Karpas-422 (cell line): Measurements from ENCODE around the gene RAB3GAP2. TPM values are rescaled to one million over a fixed set of nuclear protein-coding genes. Genes with fewer than 3 reads are reported as not detected.
"Not testable (repeated sequence)": the region's sequence is repeated elsewhere in the genome, so short reads cannot be mapped to it uniquely, and the experiment has no call there.

Experiments used
- DNase-seq: peaks from one replicate; pipeline ENCODE4 v3.0.0-alpha.2; 2015
- H2AFZ ChIP-seq: fragments of 200-600 bp; sonication (generic); 2 replicates; pipeline ENCODE4 v1.6.1; 2014; ENCODE audit warnings: antibody characterized with exemption, low read length, mixed read lengths
- H3K27ac ChIP-seq: fragments of 200-600 bp; sonication (generic); 2 replicates; pipeline ENCODE4 v1.5.1; 2014; ENCODE audit warnings: mild to moderate bottlenecking, low read length, moderate library complexity
- H3K27me3 ChIP-seq: fragments of 200-600 bp; sonication (generic); 2 replicates; pipeline ENCODE4 v1.6.1; 2014; ENCODE audit warnings: low read length, mixed read lengths
- H3K36me3 ChIP-seq: fragments of 200-600 bp; sonication (generic); 2 replicates; pipeline ENCODE4 v1.6.1; 2014; ENCODE audit warnings: low read length, mixed read lengths; ENCODE audit not compliant: insufficient read depth
- H3K4me1 ChIP-seq: fragments of 200-600 bp; sonication (generic); 2 replicates; pipeline ENCODE4 v1.6.1; 2014; ENCODE audit warnings: mild to moderate bottlenecking, low read length, mixed read lengths
- H3K4me2 ChIP-seq: fragments of 200-600 bp; sonication (generic); 2 replicates; pipeline ENCODE4 v1.6.1; 2014; ENCODE audit warnings: low read length, low read depth, mild to moderate bottlenecking; ENCODE audit not compliant: poor library complexity, severe bottlenecking
- H3K4me3 ChIP-seq: fragments of 200-600 bp; sonication (generic); 2 replicates; pipeline ENCODE4 v1.5.1; 2014; ENCODE audit warnings: mild to moderate bottlenecking, antibody characterized with exemption, low read length, mixed read lengths
- H3K79me2 ChIP-seq: fragments of 200-600 bp; sonication (generic); 2 replicates; pipeline ENCODE4 v1.6.1; 2014; ENCODE audit warnings: mild to moderate bottlenecking, low read length, mixed read lengths
- H3K9ac ChIP-seq: fragments of 200-600 bp; sonication (generic); 2 replicates; pipeline ENCODE4 v1.6.0; 2014; ENCODE audit warnings: low read length
- H3K9me2 ChIP-seq: fragments of 200-600 bp; sonication (generic), shearing (Covaris generic); replicated peaks from 2 replicates; pipeline ENCODE4 v1.6.0; 2014; ENCODE audit warnings: mild to moderate bottlenecking, low read length, moderate library complexity; ENCODE audit not compliant: insufficient read depth
- H3K9me3 ChIP-seq: fragments of 300-700, 200-600 bp; sonication (generic); 2 replicates; pipeline ENCODE4 v1.6.1; 2014; ENCODE audit warnings: low read length, mixed read lengths
- H4K20me1 ChIP-seq: fragments of 200-600 bp; sonication (generic); 2 replicates; pipeline ENCODE4 v1.6.1; 2014; ENCODE audit warnings: mild to moderate bottlenecking, antibody characterized with exemption, low read length, low read depth; ENCODE audit not compliant: insufficient read depth
- total RNA-seq: library from RNA; depleted of rRNA; stranded (reverse); fragments of >200 nt; shearing (Covaris generic); gene quantifications from 2 replicates; pipeline ENCODE4 v1.2.3, GENCODE V29; 2014; ENCODE audit warnings: low replicate concordance

The RAB3GAP2 gene
- total RNA-seq, 1 experiment from 2014 or later = 64.6 TPM

GRCh38 chr1:220245900-220246299, 26.4 kb downstream of the RAB3GAP2 start:
- not testable (repeated sequence) for H4K20me1 ChIP-seq, H3K9me2 ChIP-seq, H2AFZ ChIP-seq, H3K27ac ChIP-seq, DNase-seq, H3K27me3 ChIP-seq, H3K9ac ChIP-seq, H3K4me3 ChIP-seq, H3K4me2 ChIP-seq
- H3K9me3 ChIP-seq = peaks cover 22% of the 10 kb centered on the region
- peaks cover 80% of the 10 kb centered on the region for H3K79me2 ChIP-seq
- H3K4me1 ChIP-seq = peaks cover 17% of the 10 kb centered on the region
- H3K36me3 ChIP-seq = peaks cover 40% of the 10 kb centered on the region

DNA sequence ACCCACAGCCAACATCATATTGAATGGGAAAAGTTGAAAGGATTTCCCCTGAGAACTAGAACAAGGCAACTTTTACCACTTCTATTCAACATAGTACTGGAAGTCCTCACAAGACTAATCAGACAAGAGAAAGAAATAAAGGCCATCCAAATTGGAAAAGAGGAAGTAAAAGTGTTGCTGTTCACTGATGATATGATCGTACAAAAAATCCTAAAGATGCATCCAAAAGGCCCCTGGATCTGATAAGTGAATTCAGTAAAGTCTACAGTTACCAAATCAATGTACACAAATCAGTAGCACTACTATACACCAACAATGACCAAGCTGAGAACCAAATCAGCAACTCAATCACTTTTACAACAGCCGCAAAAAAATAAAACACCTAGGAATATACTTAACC, 28.3 kb downstream of the RAB3GAP2 start:
- Histone ChIP-seq H3K4me3 (no peak overlapping the region), H3K36me3 (peaks cover 20% of the 10 kb centered on the region), H3K9me3 (peaks cover 5% of the 10 kb centered on the region), H3K27ac (no peak overlapping the region), H3K79me2 (peaks cover 80% of the 10 kb centered on the region), H4K20me1 (no peaks in the 10 kb centered on the region), H3K4me1 (peaks cover 32% of the 10 kb centered on the region), H2AFZ (no peak overlapping the region), H3K27me3 (no peaks in the 10 kb centered on the region), H3K4me2 (no peak overlapping the region), H3K9me2 (no peaks in the 10 kb centered on the region), H3K9ac (no peak overlapping the region)
- DNase-seq = no peak

DNA sequence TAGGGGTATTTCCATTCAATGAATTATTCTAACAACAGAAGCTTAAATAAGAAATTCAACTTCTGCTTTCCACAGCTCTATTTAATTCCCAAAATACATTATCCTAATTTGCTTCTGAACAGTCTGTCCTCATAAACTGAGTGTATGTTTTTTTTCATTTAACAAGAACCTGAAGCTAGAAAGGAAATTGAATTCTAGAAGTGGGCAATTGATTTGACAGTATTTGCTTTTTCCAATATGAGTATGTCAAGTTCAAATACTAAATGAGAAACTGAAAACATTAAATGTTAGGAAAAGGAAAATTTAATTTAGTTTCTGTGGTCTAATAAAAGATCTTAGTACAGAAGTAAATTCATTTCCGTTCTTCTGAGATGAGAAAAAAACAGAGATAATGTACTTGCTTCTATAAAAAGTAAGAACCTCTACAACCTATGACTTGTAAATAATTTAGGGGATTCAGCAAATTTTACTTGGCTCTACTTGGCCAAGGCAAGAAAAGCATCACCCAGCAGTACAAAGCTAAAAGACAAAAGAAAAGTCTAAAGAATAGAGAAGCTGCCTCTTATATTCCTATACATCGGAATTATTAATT, 31.1 kb downstream of the RAB3GAP2 start:
- no peaks in the 10 kb centered on the region for H3K27me3 ChIP-seq
- H4K20me1 ChIP-seq = no peaks in the 10 kb centered on the region
- no peak overlapping the region for H2AFZ ChIP-seq
- peak overlapping the region; percentile 8; the same call in 1 of the 2 replicates for H3K27ac ChIP-seq
- peaks cover 86% of the 10 kb centered on the region for H3K79me2 ChIP-seq
- no peaks in the 10 kb centered on the region for H3K9me2 ChIP-seq
- peaks cover 7% of the 10 kb centered on the region for H3K36me3 ChIP-seq
- no peak for DNase-seq
- H3K4me3 ChIP-seq = no peak overlapping the region
- peak overlapping the region; percentile 14 for H3K4me2 ChIP-seq
- H3K9me3 ChIP-seq = no peaks in the 10 kb centered on the region
- H3K9ac ChIP-seq = no peak overlapping the region
- peaks cover 39% of the 10 kb centered on the region for H3K4me1 ChIP-seq

DNA sequence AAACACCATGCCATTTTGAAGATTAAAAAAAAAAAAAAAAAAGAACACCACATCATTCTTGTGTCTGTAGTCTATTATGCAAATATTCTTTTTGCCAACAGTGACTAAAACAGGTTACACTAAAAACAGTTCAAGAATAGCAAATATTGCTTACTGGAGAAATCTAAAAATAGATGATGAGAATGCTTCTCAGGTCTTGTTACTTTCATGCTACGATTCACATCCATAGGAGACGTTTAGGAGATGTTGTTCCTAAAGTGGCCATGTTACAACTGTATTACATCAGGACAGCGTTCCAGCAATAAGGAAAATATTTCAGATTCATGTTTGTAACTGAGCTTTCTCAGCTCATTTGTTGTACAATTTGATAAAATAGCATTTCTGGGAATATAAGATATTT, 32.3 kb downstream of the RAB3GAP2 start:
- Histone ChIP-seq H3K27me3 (no peaks in the 10 kb centered on the region), H3K4me2 (no peak overlapping the region), H3K27ac (no peak overlapping the region), H3K4me1 (peaks cover 46% of the 10 kb centered on the region), H2AFZ (no peak overlapping the region), H3K9me3 (no peaks in the 10 kb centered on the region), H3K9ac (no peak overlapping the region), H3K4me3 (no peak overlapping the region), H3K79me2 (peaks cover 96% of the 10 kb centered on the region), H4K20me1 (no peaks in the 10 kb centered on the region), H3K9me2 (no peaks in the 10 kb centered on the region), H3K36me3 (peaks cover 7% of the 10 kb centered on the region)
- no peak for DNase-seq

GRCh38 chr1:220239213-220239612, 33.0 kb downstream of the RAB3GAP2 start:
- peaks cover 46% of the 10 kb centered on the region for H3K4me1 ChIP-seq
- no peaks in the 10 kb centered on the region for H3K9me2 ChIP-seq
- H4K20me1 ChIP-seq = no peaks in the 10 kb centered on the region
- no peaks in the 10 kb centered on the region for H3K27me3 ChIP-seq
- no peak overlapping the region for H3K9ac ChIP-seq
- no peak overlapping the region for H3K27ac ChIP-seq
- peaks cover 96% of the 10 kb centered on the region for H3K79me2 ChIP-seq
- H3K9me3 ChIP-seq = no peaks in the 10 kb centered on the region
- H3K36me3 ChIP-seq = peaks cover 7% of the 10 kb centered on the region
- DNase-seq = no peak
- H2AFZ ChIP-seq = no peak overlapping the region
- H3K4me2 ChIP-seq = no peak overlapping the region
- no peak overlapping the region for H3K4me3 ChIP-seq

DNA sequence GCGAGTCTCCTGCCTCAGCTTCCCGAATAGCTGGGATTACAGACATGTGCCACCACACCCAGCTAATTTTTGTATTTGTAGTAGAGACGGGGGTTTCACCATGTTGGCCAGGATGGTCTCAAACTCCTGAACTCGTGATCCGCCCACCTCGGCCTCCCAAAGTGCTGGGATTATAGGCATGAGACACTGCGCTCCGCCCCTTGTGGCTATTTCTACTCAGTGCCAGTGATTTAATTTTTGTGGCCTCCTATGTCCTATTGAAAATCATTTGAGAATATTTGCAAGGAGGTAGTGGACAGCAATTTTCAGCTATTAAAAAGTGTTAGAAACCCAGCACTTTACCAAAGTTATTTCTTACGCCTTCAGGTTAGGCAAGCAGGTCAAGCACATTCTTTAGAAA, 36.0 kb downstream of the RAB3GAP2 start:
- peaks cover 10% of the 10 kb centered on the region; the same call in 1 of the 2 replicates for H3K36me3 ChIP-seq
- H3K4me1 ChIP-seq = peaks cover 38% of the 10 kb centered on the region
- not testable (repeated sequence) for H3K27me3 ChIP-seq, H3K9me2 ChIP-seq, H3K4me3 ChIP-seq, H4K20me1 ChIP-seq, H3K4me2 ChIP-seq, DNase-seq, H3K9ac ChIP-seq, H3K9me3 ChIP-seq, H2AFZ ChIP-seq, H3K27ac ChIP-seq
- H3K79me2 ChIP-seq = peaks cover 98% of the 10 kb centered on the region

DNA sequence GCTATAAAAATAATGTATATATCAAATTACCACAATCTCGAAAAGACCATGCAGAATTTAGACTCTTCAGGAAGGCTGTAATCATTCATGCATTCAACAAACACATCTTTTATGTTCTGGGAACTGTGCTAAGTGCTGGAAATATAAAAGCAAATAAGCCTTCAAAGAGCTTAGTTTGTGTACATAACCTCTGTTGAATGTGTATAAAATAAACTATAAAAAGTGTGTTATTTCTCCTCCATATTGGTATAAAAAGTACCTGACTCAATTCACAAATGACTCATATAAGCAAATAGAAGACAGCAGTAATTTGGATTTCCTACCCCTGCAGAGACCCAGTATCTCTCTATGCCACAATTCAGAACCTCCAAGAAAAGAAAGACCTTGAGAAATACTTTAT, 36.8 kb downstream of the RAB3GAP2 start:
- H2AFZ ChIP-seq = no peak overlapping the region
- no peak overlapping the region for H3K4me3 ChIP-seq
- DNase-seq = no peak
- 0 out of 2 replicates have a peak overlapping the region, but pooled peaks have one; percentile 6 for H3K27ac ChIP-seq
- no peaks in the 10 kb centered on the region for H3K9me3 ChIP-seq
- H3K36me3 ChIP-seq = peaks cover 10% of the 10 kb centered on the region; the same call in 1 of the 2 replicates
- H3K4me2 ChIP-seq = no peak overlapping the region
- H3K9me2 ChIP-seq = no peaks in the 10 kb centered on the region
- peaks cover 98% of the 10 kb centered on the region for H3K79me2 ChIP-seq
- peaks cover 31% of the 10 kb centered on the region for H3K4me1 ChIP-seq
- H3K27me3 ChIP-seq = no peaks in the 10 kb centered on the region
- H3K9ac ChIP-seq = no peak overlapping the region
- H4K20me1 ChIP-seq = no peaks in the 10 kb centered on the region

- peaks cover 99% of the 10 kb centered on the region for H3K79me2 ChIP-seq
- H3K27me3 ChIP-seq = no peaks in the 10 kb centered on the region
These were observed 38.3 kb downstream of the RAB3GAP2 start for GRCh38 chr1:220233927-220234326.

More at GRCh38 chr1:220233927-220234326, 38.3 kb downstream of the RAB3GAP2 start:
- Histone ChIP-seq H3K4me1 (peaks cover 20% of the 10 kb centered on the region), H4K20me1 (no peaks in the 10 kb centered on the region), H2AFZ (no peak overlapping the region), H3K4me2 (no peak overlapping the region), H3K4me3 (no peak overlapping the region), H3K27ac (no peak overlapping the region), H3K36me3 (peaks cover 10% of the 10 kb centered on the region; the same call in 1 of the 2 replicates), H3K9me2 (no peaks in the 10 kb centered on the region), H3K9ac (no peak overlapping the region), H3K9me3 (no peaks in the 10 kb centered on the region)
- no peak for DNase-seq
